GM23338 (cell line): ENCODE measurements around the gene ZXDC. TPM values are rescaled to one million over a fixed set of nuclear protein-coding genes. Genes with fewer than 3 reads are reported as not detected.

Experiments used
- ATAC-seq: fragments of 200-7000 bp; cut with Tn5 transposase; 3 replicates; pipeline ENCODE4 v1.9.1; 2020
- DNase-seq: peaks from one replicate; pipeline ENCODE4 v3.0.0-alpha.2; 2015; ENCODE audit warnings: low spot score
- H2AFZ ChIP-seq: fragments of 200-600 bp; sonication (generic); 2 replicates; pipeline ENCODE4 v1.8.0; 2016; ENCODE audit warnings: antibody characterized with exemption, mild to moderate bottlenecking, moderate library complexity
- H3F3A ChIP-seq: fragments of 200-600 bp; sonication (generic); replicated peaks from 2 replicates; pipeline ENCODE4 v1.8.0; 2017; ENCODE audit warnings: antibody characterized with exemption, mixed run types, low read depth
- H3K27ac ChIP-seq: fragments of 200-600 bp; sonication (generic); 2 replicates; pipeline ENCODE4 v1.6.1; 2016; ENCODE audit warnings: low read depth
- H3K27me3 ChIP-seq: fragments of 200-600 bp; sonication (generic); 2 replicates; pipeline ENCODE4 v1.8.0; 2016; ENCODE audit warnings: mild to moderate bottlenecking, mixed run types, moderate library complexity; ENCODE audit not compliant: insufficient read depth
- H3K36me3 ChIP-seq: fragments of 200-600 bp; sonication (generic); 2 replicates; pipeline ENCODE4 v1.8.0; 2016; ENCODE audit warnings: mild to moderate bottlenecking; ENCODE audit not compliant: insufficient read depth
- H3K4me1 ChIP-seq: fragments of 200-600 bp; sonication (generic); 2 replicates; pipeline ENCODE4 v1.8.0; 2016; ENCODE audit warnings: mild to moderate bottlenecking, moderate library complexity; ENCODE audit not compliant: insufficient read depth
- H3K4me2 ChIP-seq: fragments of 200-600 bp; sonication (generic); 2 replicates; pipeline ENCODE4 v1.7.1; 2017; ENCODE audit warnings: mixed run types
- H3K4me3 ChIP-seq: fragments of 200-600 bp; sonication (generic); 2 replicates; pipeline ENCODE4 v1.6.1; 2016; ENCODE audit warnings: mixed run types
- H3K79me2 ChIP-seq: fragments of 200-600 bp; sonication (generic); replicated peaks from 2 replicates; pipeline ENCODE4 v1.8.0; 2017; ENCODE audit warnings: mild to moderate bottlenecking; ENCODE audit not compliant: insufficient read depth
- H3K9me2 ChIP-seq: fragments of 200-600 bp; sonication (generic); 2 replicates; pipeline ENCODE4 v1.8.0; 2017; ENCODE audit not compliant: insufficient read depth
- H4K20me1 ChIP-seq: fragments of 200-600 bp; sonication (generic); replicated peaks from 2 replicates; pipeline ENCODE4 v1.8.0; 2017; ENCODE audit warnings: mild to moderate bottlenecking; ENCODE audit not compliant: insufficient read depth
- H3K27ac Mint-ChIP-seq: 2 replicates; pipeline ENCODE4 v1.8.0; 2020; ENCODE audit warnings: inconsistent platforms, mild to moderate bottlenecking, moderate library complexity, mixed read lengths
- H3K27me3 Mint-ChIP-seq: 3 replicates; pipeline ENCODE4 v1.8.0; 2022; ENCODE audit warnings: low read depth, mild to moderate bottlenecking, moderate library complexity, mixed read lengths, inconsistent platforms; ENCODE audit not compliant: insufficient read depth, poor library complexity
- H3K36me3 Mint-ChIP-seq: 3 replicates; pipeline ENCODE4 v1.8.0; 2021; ENCODE audit warnings: low read depth, mild to moderate bottlenecking, inconsistent platforms, moderate library complexity, mixed read lengths
- H3K4me1 Mint-ChIP-seq: 3 replicates; pipeline ENCODE4 v1.8.0; 2020; ENCODE audit warnings: mild to moderate bottlenecking, inconsistent platforms, mixed read lengths
- H3K4me3 Mint-ChIP-seq: 3 replicates; pipeline ENCODE4 v1.8.0; 2021; ENCODE audit warnings: moderate library complexity, mild to moderate bottlenecking, inconsistent platforms, mixed read lengths
- H3K9me3 Mint-ChIP-seq: 3 replicates; pipeline ENCODE4 v1.8.0; 2020; ENCODE audit warnings: moderate library complexity, mild to moderate bottlenecking, inconsistent platforms, mixed read lengths
- CREB1 ChIP-seq: fragments of 250-450 bp; sonication (Bioruptor Pico); IDR thresholded peaks from 2 replicates; pipeline ENCODE4 v1.5.0; 2020; ENCODE audit warnings: low read depth, mild to moderate bottlenecking, moderate library complexity
- CTCF ChIP-seq, 2 experiments: fragments of 200-600 bp in 1 of 2; sonication (generic) in 1 of 2; conservative IDR thresholded peaks; 2 replicates each; pipeline versions ENCODE4 v1.5.1 to v1.6.1; 2016 to 2017; ENCODE audit warnings: antibody characterized with exemption in 2 of 2, low read depth in 2 of 2, mild to moderate bottlenecking in 2 of 2, moderate library complexity in 1 of 2
- ETS1 ChIP-seq: IDR thresholded peaks from 2 replicates; pipeline ENCODE4 v1.6.1; 2016; ENCODE audit warnings: antibody characterized with exemption
- EZH2 ChIP-seq: fragments of 200-600 bp; sonication (generic); IDR thresholded peaks from one replicate; pipeline ENCODE4 v1.8.0; 2017; ENCODE audit warnings: antibody characterized with exemption, mild to moderate bottlenecking, low read depth; ENCODE audit not compliant: unreplicated experiment
- EZH2phosphoT487 ChIP-seq: fragments of 200-600 bp; sonication (generic); IDR thresholded peaks from one replicate; pipeline ENCODE4 v1.8.1; 2018; ENCODE audit warnings: antibody characterized with exemption; ENCODE audit not compliant: unreplicated experiment
- JUNB ChIP-seq: IDR thresholded peaks from one replicate; pipeline ENCODE4 v1.6.1; 2016; ENCODE audit warnings: antibody characterized with exemption; ENCODE audit not compliant: unreplicated experiment
- NANOG ChIP-seq: IDR thresholded peaks from 2 replicates; pipeline ENCODE4 v1.6.1; 2016; ENCODE audit warnings: antibody characterized with exemption, borderline replicate concordance
- POLR2AphosphoS5 ChIP-seq: IDR thresholded peaks from 2 replicates; pipeline ENCODE4 v1.6.1; 2016; ENCODE audit warnings: antibody characterized with exemption, low read depth
- REST ChIP-seq: IDR thresholded peaks from one replicate; pipeline ENCODE4 v1.6.1; 2018; ENCODE audit warnings: antibody characterized with exemption; ENCODE audit not compliant: unreplicated experiment
- STAT1 ChIP-seq: IDR thresholded peaks from one replicate; pipeline ENCODE4 v1.6.1; 2016; ENCODE audit warnings: antibody characterized with exemption; ENCODE audit not compliant: unreplicated experiment
- ZNF114 ChIP-seq: fragments of 250-450 bp; sonication (Bioruptor Pico); IDR thresholded peaks from 2 replicates; pipeline ENCODE4 v1.5.0; 2020; ENCODE audit warnings: mild to moderate bottlenecking, moderate library complexity
- ZNF331 ChIP-seq: fragments of 250-450 bp; sonication (Bioruptor Pico); IDR thresholded peaks from 2 replicates; pipeline ENCODE4 v1.5.0; 2020; ENCODE audit warnings: low read depth, mild to moderate bottlenecking, moderate library complexity
- ZNF462 ChIP-seq: fragments of 250-450 bp; sonication (Bioruptor Pico); IDR thresholded peaks from 2 replicates; pipeline ENCODE4 v1.5.0; 2020; ENCODE audit warnings: mild to moderate bottlenecking, moderate library complexity
- polyA plus RNA-seq: library from polyadenylated mRNA; unstranded; fragments of >200 nt; fragmentation: Nextera tagmentation; extraction: Ambion mirVana; gene quantifications from 2 replicates; pipeline ENCODE4 v1.2.1, GENCODE V29; 2016
- total RNA-seq: library from RNA; depleted of rRNA; stranded (reverse); fragments of >200 nt; shearing (Covaris generic); gene quantifications from 2 replicates; pipeline ENCODE4 v1.2.3, GENCODE V29; 2014

Gene ZXDC
- total and polyA plus RNA-seq, 2 experiments from 2014 or later = 5.7 to 45.1 TPM

- H3K4me1 ChIP-seq = peaks cover 6% of the 10 kb centered on the region
These were observed 3.1 kb upstream of the ZXDC start for GRCh38 chr3:126478581-126479310.

More at GRCh38 chr3:126478581-126479310, 3.1 kb upstream of the ZXDC start:
- H3K4me3 ChIP-seq = no peak overlapping the region
- H4K20me1 ChIP-seq = peaks cover 7% of the 10 kb centered on the region
- H3K4me1 Mint-ChIP-seq = peaks cover 26% of the 10 kb centered on the region
- peaks cover under 1% of the 10 kb centered on the region; the same call in 2 of the 3 replicates for H3K36me3 Mint-ChIP-seq
- H3F3A ChIP-seq = no peaks in the 10 kb centered on the region
- peaks cover 11% of the 10 kb centered on the region for H3K79me2 ChIP-seq
- H3K27ac Mint-ChIP-seq = no peak overlapping the region
- no peaks in the 10 kb centered on the region for H3K9me2 ChIP-seq
- H3K4me3 Mint-ChIP-seq = no peak overlapping the region
- no peak for ATAC-seq
- H3K27me3 Mint-ChIP-seq = peaks cover 4% of the 10 kb centered on the region
- H3K4me2 ChIP-seq = no peak overlapping the region
- TF ChIP-seq POLR2AphosphoS5 = no peak
- TF ChIP-seq EZH2phosphoT487 = no peak
- no peak for TF ChIP-seq REST
- TF ChIP-seq ETS1 = no peak
- no peak for TF ChIP-seq EZH2
- TF ChIP-seq STAT1 = no peak
- no peak for TF ChIP-seq ZNF114 (CRISPR knock-in tag)
- no peak for TF ChIP-seq CREB1 (CRISPR knock-in tag)
- TF ChIP-seq ZNF462 (CRISPR knock-in tag) = no peak
- no peak for TF ChIP-seq NANOG
- TF ChIP-seq JUNB = no peak
- no peak for TF ChIP-seq CTCF (conservative IDR thresholded peaks at IDR 0.05; ENCODE audit: low read depth in 2 of 2)
- TF ChIP-seq ZNF331 (CRISPR knock-in tag) = no peak
- H2AFZ ChIP-seq = no peak overlapping the region
- no peaks in the 10 kb centered on the region; the same call in 1 of the 2 replicates for H3K36me3 ChIP-seq
- no peak for DNase-seq
- no peaks in the 10 kb centered on the region; the same call in 2 of the 3 replicates for H3K9me3 Mint-ChIP-seq
- no peaks in the 10 kb centered on the region for H3K27me3 ChIP-seq
- no peak overlapping the region for H3K27ac ChIP-seq
